ENCODE measurements around the gene KIF1A.

The KIF1A gene

DNA sequence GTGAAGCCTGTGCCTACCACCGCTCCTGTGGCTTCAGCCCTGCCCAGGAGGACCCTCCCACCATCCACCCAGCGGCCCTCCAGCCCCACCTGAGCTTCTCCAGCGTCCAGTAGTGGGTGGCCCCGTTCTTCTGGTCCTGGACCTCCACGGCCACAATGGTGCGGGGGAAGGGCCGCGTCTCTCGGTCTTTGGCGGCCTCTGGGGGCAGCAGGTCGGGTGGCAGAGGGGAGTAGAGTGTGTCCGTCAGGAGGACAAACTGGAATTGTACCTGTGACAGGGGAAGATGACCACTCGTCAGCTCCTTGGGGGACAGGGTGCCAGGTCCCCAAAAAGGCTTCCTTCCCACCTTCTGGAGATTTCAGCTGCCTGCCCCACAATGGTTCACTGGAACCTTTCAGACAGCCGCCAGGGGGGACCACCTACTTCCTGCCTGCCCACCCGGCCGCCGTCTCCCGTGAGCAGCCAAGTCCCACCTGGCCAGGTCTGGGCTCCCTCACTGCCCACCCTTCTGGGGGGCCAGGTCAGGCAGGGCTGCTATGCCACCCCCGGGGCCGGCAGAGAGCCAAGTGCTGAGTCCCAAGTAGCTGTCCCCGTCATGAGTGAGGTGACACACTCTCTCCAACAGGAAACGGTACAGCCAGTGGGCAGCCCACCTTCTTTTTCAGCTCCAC is 59.3 kb downstream of the KIF1A start:
- no peak for DNase-seq

DNA sequence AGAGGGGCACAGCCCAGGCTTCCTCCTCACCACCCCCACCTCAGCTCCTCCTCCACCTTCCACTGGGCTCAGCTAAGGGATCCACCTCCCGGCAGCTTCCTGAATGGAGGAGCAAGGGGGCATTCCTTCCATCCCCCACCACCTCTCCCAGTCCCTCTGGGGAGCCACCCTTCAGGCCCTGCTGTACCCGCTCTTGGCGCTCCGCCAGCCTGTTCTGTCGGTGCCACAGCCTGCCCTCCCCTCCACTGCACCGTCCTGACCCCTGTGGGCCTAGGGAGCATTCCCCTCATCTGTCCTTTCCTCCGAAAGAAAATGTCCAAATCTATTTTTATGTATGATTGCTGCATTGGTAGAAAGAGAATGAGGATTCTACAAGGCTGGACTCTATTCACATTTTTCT is 59.9 kb downstream of the KIF1A start:
- DNase-seq = no peak

DNA sequence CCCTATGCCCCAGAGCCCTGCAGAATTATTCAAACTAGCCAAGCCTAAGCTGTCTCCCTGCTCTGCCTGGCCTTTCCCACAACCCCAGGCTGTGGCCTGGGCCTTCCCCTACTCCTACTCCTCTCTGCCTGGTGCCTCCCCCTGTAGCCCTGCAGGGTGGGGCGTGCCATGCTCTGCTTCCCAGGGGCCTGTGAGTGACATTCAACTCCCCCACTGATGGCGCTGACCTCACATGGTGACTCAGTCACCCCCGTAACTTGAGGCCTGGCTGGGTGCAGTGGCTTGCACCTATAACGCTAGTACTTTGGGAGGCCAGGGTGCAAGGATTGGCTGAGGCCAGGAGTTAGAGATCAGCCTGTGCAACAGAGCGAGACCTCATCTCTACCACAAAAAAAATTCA is 60.6 kb downstream of the KIF1A start:
- no peak for DNase-seq

DNA sequence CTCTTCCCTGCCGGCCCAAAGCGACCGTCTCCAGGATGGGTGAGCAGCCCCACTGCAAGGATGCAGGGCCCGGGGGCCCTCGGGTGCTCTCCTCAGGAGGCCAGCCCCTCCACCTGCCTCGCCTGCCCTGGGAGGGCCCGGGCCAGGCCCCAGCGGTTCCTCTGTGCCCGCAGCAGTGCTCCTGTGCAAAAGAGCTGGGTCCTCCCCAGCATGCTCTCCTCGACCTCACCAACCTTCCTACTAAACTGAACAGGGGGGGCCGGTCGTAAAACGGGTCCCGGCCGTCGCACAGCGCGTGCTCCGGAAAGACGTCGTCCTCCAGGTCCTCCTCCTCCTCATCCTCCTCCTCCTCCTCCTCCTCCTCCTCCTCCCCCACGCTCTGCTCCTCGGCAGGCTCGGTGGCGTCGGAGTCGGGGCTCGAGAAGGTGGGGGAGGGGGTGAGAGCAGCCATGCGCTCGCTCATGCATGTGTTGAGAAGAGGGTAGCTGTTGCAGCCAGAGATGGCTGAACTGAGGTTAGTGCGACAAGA is 62.9 kb downstream of the KIF1A start:
- DNase-seq = no peak

DNA sequence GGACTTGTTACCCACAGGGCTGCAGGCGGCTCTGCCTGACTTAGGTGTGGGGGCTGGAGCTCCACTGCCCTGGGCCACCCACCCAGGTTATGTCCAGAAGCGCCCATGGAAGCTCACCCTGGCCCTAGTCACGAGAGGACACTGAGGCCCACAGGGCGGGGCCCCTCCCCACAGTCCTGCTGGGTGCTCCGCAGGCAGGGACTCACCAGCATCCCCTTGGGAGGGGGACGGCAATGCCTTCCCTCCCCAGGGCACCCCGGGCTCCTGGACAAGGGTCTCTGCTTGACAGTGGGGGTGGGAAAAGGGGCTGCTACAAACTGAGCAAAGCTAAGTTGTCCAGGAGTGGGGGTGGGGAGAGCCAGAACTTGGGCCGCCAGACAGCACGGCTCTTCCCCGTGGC is 67.8 kb downstream of the KIF1A start:
- no peak for DNase-seq

DNA sequence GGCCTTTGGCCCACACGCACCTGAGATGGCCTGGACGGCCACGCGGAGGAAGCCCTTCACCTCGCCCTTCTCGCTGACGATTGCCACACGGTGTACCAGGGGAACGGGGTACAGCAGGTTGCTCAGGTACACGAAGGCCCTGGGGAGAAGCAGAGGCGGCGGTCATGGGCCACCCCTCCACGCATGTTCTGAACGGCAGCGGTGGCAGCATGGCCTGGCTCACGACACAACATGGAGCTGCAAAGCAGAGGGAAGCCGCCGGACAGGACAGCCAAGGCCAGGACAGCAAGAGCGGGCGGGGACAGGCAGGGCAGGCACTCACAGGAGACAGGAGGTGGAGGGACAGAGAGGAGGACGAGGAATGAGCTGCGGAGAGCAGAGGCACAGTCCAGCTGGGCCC is 69.6 kb downstream of the KIF1A start:
- DNase-seq = no peak

DNA sequence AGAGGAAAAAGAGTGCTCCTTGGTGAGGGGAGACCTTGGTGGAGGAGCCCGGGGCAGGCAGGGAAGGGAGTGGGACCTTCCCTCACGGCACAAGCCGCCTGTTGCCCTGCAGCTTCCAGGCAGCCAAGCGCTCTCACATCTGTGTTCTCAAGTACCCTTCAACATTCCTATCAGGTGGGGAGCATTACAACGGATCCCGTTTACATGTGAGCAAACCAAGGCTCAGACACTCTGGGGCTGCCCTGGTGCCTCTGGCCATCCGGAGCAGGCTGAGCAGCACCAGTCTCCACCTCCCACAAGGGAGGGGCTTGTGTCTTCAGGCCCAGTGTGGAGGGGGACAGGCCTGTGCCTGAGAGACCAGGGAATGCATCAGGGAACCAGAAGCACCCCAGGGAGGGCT is 70.5 kb downstream of the KIF1A start:
- no peak for DNase-seq

DNA sequence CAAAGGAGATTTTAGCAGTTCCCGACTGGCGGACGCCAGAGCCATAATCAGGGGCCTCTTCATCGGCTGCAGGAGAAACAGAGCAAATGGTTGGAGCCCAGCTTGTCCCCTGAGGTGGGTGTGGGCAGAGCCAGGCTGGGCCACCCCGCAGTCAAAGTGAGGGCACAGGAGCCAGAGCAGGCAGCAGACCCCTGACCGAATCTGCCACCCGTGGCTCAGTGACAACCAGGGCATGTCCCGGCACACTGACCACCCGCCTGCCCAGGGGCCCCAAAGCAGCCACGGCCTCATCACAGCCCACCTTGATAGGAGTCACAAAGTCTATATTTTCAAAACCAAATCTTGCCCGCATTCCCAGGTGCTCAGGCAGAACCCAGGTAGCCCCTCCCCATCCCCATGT is 72.8 kb downstream of the KIF1A start:
- DNase-seq = no peak

DNA sequence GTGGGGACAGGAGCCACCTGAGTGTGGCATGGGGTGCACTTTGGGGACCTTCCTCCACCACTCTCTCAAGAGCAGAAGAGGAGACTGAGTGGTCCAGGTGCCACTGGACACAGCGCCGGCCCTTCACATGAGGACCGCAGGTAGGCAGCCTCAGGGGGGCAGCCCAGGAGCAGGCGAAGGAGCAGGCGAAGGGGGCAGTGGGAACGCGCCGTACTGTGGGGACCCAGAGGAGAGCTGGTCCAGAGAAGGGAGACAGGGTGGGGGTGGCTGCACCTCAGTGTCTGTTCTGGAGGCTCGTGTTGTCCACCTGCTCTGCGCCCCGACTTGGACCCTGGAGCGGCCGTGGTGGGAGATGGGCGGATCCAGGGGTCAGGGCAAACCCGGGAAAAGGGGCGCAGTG is 73.3 kb downstream of the KIF1A start:
- DNase-seq = no peak

DNA sequence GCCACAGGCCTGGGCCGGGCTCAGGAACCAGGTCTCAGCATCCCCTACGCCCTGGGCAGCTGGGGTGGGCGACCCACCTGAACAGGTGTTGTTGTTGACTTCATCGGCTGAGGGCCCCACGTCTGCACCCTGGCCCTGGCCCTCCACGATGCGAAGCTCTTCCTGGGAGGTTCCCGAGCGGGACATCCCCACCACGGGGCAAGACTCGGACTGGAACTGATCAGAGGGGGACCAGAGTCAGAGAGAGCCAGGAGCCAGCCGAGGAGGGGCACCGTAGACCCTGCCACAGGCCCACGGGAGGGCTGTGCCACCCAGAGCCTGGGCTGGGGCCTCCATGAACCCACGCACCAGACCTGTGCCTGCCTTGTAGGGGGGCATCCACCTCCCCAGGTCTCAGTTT is 74.1 kb downstream of the KIF1A start:
- no peak for DNase-seq

DNA sequence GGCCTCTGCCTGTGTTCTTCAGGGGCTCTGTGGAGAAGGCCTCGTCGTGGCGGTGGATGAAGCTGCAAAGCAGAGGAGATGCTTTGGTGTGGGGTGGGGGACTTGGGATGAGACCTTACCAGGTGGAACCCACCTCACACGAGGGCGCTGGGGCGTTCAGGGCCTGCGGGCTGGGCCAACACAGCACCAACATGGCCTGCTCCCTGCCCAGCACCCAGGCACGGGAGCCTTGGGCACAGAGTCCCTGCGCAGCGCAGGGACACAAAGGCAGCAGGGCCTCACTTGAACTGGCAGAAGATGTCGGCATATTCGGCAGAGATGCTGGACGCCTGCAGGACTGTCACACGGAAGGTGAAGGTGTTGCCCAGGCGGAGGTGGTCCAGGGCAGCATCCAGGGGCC is 74.6 kb downstream of the KIF1A start:
- DNase-seq = no peak

DNA sequence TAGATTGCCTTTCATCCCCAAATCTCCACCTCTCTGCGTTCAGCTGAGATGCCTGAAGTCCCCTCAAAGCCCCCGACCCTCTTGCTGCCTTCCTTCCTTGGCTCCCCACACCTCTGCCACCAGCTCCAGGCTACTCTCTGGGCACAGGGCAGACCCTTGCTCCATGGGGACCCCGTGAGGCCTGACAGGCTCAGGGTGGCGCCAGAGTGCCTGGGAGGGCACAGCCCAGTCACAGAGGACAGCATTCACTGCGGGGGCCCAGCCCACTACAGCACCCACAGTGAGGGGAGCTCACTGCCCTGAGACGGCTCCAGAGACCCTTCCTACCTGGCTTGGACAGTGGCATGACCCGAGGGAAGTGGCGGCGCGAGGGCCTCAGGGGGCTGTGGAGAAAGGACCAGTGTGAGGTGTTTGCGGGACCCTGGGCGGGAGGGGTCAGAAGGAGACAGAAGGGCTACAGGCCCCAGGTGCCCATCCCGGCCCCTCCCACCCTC is 77.4 kb downstream of the KIF1A start:
- DNase-seq = no peak

DNA sequence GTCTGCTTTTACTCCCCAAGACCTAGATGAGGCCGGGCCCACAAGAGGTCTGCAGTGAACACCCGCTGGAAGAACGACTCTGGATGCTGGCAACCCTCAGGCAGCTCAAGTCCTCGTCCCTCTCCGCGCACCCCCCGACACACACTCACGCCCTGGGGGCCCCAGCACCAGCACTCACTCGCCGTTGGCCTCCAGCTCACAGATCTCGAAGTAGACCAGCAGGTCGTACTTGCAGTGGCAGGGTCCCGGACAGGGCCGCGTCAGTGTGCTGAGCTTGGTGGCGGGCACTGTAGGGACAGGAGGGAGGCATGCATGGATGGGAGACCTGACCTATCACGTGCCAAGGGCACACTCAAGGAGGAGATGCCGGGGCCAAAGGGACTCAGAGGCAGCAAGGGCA is 78.9 kb downstream of the KIF1A start:
- no peak for DNase-seq

DNA sequence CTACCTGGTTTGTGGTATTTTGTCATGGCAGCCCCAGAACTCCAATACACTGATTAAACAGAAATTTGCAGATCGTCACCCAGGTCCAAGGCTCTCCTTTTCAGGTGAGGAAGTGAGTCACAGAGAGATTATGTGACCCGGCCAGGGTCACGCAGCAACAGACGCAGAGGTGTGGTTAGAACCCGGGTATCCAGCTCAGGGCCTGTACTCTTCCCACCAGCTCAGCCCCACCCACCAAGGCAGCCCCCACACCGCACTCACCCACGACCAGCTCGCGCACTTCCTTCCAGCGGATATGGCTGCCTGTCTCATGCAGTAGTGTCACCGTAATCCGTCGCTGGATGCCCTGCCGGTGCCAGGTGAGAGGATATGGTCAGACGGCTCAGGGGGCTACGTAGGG is 80.2 kb downstream of the KIF1A start:
- peak in 1 of 5 donors; percentile 8 for DNase-seq

DNA sequence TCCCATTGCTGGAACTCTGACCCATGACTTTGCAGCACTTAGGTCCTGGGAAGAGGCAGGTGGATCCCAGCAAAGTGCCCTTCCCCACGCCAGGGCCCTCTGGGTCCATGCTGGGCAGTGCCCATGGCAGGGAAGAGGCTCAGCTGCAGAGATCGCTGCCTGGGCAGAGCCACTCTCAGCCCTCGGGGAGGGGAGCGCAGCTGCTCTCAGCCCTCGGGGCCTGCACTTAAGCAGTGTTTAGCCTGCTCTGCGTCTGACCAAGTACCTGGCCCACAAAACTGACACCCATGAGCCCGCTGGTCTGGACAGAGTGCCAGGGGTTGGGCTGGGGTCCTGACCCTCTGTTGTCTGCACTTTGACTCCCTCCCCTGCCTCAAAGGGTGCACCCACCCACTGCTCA is 82.1 kb downstream of the KIF1A start:
- no peak for DNase-seq

DNA sequence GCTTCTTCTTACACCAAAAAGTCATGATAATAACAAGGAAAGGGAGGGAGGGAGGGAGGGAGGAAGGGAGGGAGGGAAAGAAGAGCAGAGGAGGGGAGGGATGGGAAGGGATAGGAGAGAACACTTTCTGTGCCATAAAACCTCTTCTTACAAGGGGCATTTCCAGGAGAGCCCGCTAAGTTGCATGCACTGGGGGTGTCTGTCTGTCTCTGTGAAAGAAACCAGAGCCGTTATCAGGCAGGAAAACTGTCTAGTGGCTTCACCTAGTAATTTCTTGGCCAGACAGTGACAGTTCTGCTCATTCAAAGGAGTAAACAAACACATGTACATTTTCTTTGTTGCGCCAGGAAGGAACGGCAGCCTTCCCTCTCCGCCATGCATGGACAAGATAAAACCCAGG is 82.5 kb downstream of the KIF1A start:
- no peak for DNase-seq

DNA sequence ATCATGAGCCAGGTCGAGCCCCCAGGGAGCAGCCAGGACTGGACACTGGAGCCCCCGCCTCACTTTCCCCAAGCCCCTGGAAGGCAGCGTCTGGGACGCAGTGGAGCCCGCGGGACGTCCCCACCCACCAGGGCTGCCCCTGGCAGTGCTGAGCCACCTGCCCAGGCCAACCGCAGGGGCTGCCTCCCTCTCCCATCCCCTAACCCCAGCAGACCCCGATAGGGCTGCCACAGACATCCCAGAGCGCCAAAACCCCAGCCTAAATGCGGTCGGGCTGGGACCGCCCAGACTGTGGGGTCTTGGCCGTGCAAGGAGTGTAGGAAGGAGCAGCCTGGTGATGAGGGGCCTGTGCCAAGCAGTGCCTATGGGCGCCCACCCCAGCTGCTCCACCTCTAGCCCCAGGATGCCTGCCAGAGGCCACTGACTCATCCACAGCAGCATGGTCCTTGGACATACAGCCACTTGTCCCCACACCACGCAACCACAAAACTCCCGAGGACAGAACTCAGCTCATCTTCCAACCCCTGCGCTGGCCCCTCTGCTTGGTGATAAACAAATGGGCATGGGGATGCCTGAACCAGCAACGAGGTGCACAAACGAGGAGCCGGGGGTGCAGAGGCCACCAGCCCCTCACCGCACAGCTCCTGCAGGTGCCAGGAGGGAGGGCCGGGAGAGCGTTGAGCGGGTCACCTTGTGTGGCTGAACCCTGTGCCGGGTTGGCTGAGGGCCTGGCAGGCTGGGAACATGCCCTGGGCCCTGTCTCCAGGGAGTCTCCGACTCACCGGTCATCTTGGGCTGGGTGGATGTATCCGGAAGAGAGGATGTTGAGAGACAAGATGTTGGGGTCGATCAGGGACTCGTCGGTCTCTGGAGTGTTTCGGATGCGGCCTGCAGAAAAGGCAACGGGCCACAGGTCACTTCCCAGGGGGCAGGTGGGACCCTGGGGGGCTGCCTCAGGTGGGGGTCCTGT is 83.5 kb downstream of the KIF1A start:
- DNase-seq = no peak

DNA sequence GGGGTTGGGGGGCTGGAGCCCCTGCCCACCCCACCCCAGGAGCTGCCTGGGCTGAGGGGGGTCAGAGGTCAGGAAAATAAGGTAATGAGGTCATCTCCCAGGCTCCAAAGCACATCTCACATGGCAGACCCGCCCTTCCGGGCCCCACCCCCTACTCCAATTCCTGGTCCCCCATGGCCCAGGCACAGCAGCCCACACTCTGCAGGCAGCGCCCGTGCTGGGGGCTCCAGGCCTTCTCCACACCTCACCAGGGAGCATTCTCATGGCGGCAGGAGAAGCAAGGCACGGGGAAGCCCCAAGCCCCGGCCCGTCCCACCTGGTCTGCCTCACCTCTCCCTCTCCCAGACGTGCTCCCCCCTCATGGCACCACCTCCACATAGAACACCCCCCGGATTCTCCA is 84.5 kb downstream of the KIF1A start:
- no peak for DNase-seq

DNA sequence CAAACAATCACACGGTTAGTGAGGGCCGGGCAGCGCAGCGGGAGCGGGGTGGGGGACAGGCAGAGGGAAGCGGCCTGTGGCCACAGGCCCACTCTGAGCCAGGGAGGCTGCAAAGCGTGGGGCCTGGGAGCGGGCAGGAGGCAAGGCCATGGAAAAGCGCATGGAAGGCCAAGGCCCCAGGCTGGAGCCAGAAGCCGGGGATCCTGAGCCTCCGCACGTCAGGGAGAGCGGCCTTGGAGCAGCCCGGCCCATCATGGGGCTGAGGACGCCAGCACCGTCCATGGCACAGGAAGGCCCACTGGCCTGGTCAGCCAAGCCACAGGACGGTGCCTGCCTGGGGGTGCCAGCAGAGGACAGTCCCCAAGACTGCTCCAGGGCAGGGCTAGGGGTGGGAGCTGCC is 85.3 kb downstream of the KIF1A start:
- DNase-seq = no peak

DNA sequence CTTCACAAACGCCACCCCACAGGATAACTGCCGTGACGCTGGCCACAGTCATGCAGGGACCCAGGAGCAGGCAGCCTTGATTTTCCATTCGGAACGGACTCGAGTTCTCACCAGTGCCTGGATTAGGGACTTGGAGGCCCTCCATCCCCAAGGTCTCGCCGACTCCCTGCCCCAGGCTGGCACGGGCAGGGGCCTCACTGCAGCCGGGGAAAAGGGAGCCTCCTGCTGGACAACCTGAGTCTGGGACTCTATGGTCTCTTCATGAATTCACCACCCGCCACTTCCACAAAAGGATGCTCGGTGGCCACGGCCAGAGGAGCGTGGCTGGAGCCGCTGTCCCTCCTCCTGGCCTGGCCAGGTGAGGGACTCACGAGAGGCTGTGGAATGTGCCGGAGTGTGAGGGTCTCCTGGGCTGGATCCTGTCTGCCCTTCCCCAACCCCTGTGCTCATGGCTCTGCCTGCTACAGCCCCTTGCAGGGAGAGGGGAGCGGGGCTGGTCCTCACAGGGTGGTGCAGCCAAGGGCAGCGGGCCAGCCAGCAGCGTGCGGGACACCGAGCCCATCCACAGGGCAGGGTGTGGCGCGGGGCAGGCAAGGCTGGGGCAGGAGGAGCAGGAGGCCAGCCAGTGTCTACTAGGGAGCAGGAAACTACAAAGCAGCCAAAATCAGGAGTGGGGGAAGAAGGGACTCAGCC is 86.1 kb downstream of the KIF1A start:
- DNase-seq = peak in 2 of 5 donors; percentile 3 to 20

DNA sequence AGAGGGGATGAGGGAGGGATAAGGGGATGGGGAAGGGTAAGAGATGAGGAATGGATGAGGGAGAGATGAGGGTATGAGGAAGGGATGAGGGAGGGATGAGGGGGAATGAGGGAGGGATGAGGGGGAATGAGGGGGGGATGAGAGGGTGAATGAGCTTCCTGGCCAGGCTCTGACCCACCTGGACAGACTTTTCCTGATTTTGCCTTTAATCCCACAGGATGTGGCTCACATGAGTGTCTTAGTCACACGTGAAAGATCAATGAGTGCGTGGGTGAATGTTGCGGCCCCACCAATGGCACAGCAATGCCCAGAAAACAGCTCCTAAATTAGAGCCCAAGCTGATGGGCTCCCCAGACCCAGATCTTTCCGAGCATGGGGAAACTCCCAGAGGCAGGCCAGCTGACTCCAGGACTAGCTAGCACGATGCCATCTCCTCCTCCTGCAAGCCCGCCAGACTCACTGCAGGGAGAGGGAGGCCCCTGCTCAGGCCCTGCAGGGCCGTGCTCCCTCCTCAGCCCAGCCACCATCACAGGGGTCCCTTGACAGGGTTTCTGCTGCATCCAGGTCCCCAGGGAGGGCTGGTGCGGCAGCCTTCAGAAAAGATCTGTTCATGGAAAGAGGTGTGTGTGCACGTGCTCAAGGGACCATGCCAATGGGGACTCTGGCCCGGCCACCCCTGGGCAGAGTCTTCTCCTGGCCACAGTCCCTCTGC is 87.0 kb downstream of the KIF1A start:
- DNase-seq = no peak

DNA sequence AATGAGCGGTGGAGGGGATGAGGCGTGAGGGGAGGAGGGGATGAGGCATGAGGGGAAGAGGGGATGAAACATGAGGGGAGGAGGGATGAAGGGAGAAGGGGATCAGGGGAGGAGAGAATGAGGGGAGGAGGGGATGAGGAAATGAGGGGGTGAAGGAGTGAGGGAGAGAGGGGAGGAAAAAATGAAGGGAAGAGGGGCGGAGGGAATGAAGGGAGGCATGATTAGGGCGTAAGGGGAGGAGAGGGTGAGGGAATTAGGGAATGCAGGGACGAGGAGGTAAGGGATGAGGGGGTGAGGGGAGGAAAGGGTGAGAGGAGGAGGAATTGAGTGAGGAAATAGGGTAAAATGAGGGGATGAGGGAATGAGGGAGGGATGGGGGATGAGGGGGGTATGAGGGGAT is 87.8 kb downstream of the KIF1A start:
- DNase-seq = no peak

DNA sequence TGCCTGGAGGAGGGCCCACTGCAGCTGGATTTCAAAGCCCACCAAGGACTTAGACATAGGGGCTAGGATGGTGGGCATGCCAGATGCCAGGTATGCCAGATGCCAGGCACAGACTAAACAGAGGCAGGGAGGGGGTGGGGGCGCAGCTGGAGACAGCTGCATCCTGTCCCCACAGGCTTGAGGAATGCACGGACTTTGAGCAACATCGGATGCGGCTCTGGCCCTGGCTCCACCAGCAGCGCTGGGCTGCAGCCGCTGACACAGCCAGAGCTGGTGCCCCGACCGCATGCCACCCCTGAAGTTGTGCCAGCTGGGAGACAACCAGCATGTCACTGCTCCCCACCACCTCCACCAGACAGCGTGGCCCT is 88.9 kb downstream of the KIF1A start:
- DNase-seq = no peak

All from T-helper 1 cell (primary cell).